Right kidney (tissue), 1 donor: Measurements from ENCODE around the gene GVQW3.

ENCODE experiments used
- DNase-seq: peaks from one replicate; pipeline ENCODE4 v3.0.0-alpha.2; 2016

GVQW3 gene

GRCh38 chr11:76444384-76445120, 63.4 kb downstream of the GVQW3 start, which contains the start of gene EMSY:
Gene EMSY (plus strand): TSS chr11:76445018. CDS start chr11:76446939, 1,921 bp downstream.
- DNase-seq = peak; percentile 92

- peak; percentile 87 for DNase-seq
These were observed 64.3 kb downstream of the GVQW3 start for GRCh38 chr11:76445121-76446084.

GRCh38 chr11:76448506-76448905, 67.4 kb downstream of the GVQW3 start:
- no peak for DNase-seq

- no peak for DNase-seq
These were observed 72.1 kb downstream of the GVQW3 start for GRCh38 chr11:76453248-76453647.

- no peak for DNase-seq
These were observed 74.2 kb downstream of the GVQW3 start for GRCh38 chr11:76455331-76455730.

- DNase-seq = no peak
These were observed 74.8 kb downstream of the GVQW3 start for GRCh38 chr11:76455931-76456330.

GRCh38 chr11:76456571-76456970, 75.4 kb downstream of the GVQW3 start:
- peak; percentile 6 for DNase-seq
